GM21447 (cell line): ENCODE results near the gene SLC2A2.
"Not testable (repeated sequence)": the region's sequence is repeated elsewhere in the genome, so short reads cannot be mapped to it uniquely, and the experiment has no call there.

Source experiments
- ATAC-seq: cut with Tn5 transposase; IDR thresholded peaks from one replicate; pipeline ENCODE4 v1.9.1; 2021; ENCODE audit not compliant: unreplicated experiment

Gene SLC2A2

DNA sequence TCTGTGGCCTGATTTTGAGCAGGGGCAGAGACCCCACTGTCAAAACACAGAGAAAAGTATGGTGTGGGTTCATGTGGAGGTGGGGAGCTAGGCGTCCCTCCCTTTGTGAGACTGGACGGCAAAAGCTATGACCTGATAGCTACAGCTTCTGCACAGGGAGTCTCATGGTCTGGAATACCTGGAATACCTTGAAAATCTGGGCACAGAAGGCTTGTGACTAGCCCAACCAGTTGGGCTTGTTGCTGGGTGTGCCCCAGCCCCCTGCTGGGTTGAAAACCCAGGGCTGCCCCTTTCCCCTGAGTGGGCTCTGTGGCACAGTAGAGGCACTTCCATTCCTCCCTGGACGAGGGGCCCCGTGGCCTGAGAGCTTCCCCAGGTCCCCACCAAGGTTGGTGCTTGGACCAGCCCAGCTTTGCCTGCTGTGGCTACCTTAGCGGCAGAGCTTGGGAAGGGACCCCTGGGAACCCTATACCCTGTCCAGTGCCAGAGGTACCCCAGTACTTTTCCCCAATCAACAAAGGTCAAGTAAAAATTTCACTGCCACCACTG lies 37.3 kb downstream of the SLC2A2 start:
- ATAC-seq, result no peak

DNA sequence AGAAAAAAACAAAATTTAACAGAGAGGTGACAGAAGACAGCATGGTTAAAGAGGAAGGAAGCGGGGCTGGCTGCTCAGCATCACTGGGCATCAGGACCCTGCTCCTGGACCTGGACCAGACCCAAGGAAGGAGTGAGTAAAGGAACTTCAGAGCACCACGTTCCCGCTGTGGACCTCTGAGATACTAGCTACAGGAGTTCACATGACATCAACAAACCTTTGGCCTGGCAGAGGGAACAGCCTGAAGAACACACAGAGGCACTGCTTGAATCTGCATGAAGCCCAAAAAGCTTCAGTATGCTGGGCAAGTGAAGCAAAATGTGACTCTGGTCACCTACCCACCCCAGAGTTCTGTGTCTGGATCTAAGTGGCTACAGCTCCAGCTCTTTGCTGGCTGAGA lies 38.1 kb downstream of the SLC2A2 start:
- no peak for ATAC-seq

DNA sequence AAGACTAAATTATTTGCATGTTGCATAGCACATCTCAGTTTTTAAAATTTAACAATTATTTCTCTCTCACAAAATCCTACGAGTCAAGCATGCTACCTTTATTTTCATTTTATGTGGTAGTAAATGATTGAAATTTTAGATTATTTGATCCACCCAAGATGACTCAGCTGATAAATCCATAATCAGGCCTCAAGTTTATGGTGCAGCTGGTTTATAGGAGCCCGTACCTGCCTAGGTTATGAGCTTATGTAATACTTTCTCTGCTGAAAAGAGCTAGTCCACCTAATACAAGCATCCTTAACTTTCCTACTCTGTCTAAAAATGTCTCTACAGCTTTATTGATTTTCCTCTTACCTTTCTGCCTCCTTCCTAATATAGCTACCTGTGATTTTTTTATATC lies 41.2 kb downstream of the SLC2A2 start:
- no peak for ATAC-seq

DNA sequence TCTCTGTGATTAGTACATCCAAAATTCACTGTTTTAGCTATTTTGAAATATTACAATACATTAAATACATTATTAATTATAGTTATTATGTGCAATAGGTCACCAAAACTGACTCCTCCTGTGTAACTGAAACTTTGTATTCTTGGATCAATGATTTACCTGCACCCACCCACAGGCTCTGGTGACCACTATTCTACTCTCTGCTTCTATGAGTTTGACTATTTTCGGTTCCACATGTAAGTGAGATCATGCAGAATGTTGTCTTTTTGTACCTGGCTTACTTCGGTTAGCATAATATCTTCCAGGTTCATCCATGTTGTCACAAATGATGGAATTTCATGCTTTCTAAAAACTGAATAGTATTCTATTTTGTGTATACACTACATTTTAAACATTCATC lies 43.8 kb downstream of the SLC2A2 start:
- ATAC-seq, result peak; percentile 97

DNA sequence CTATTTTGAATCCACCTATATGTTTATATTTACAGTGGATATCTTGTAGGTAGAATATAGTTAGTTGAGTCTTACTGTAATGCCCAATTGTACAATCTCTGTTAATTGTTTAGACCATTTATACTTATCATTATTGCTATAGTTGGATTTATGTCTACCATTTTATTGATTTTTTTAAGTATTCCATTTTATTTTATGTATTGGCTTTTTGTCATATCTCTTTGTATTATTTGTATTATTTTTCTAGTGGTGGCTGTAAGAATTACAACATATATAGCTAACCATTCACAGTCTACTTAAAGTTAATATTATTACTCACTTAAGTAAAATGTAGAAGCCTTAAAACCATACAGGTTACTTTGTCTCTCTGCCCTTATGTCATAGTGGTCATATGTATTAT lies 46.1 kb downstream of the SLC2A2 start:
- no peak for ATAC-seq

DNA sequence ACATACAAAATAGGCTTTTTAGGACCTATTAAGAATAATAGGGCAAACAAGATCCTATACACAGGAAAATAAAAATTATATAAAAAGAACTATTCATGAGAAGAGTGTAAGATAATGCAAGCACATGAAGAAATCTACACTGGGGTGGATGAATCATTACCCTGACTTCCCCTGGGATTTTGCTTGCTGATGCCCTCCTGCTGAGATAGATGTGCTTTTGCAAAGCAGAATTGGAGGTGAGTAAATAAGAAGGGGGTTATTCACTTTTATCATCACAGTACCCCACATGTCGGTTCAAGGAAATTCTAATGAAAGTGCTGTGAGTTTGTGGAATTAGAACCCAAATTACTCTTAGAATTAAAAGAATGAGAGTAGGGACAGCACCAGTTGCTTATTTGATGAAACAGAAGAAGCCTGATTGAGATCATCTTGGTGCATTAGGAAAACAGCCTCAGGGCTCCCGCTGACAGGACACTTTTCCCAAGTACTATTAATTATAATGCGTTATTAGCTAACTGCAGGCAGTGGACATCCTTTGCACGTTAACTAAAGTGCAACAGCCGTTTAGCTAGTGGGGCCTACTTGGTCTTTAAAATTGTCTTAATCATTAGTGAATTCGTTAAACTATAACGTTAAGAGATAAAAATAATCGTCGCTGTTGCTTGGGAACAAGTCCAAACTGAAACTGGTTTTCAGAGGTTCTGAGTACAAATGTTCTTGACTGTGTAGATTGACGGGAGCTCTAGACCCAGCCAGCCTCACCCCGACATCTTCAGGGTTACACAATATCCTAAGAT lies 48.4 kb downstream of the SLC2A2 start:
- no peak for ATAC-seq

DNA sequence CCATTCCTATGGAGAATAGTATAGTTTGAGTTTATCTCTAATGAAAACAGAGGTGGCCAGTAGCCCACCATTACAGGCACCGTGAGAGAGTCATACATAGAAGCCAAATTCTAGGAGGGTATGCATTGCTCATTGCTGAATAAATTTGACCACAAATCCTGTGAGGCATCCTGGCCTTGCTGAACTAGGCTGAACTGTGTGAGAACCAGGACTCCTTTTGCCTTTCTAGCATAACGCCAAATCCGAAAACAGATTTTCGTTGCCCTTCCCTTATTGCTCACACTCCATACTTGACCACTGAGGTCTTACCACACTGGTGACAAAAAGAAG lies 50.4 kb downstream of the SLC2A2 start:
- no peak for ATAC-seq

DNA sequence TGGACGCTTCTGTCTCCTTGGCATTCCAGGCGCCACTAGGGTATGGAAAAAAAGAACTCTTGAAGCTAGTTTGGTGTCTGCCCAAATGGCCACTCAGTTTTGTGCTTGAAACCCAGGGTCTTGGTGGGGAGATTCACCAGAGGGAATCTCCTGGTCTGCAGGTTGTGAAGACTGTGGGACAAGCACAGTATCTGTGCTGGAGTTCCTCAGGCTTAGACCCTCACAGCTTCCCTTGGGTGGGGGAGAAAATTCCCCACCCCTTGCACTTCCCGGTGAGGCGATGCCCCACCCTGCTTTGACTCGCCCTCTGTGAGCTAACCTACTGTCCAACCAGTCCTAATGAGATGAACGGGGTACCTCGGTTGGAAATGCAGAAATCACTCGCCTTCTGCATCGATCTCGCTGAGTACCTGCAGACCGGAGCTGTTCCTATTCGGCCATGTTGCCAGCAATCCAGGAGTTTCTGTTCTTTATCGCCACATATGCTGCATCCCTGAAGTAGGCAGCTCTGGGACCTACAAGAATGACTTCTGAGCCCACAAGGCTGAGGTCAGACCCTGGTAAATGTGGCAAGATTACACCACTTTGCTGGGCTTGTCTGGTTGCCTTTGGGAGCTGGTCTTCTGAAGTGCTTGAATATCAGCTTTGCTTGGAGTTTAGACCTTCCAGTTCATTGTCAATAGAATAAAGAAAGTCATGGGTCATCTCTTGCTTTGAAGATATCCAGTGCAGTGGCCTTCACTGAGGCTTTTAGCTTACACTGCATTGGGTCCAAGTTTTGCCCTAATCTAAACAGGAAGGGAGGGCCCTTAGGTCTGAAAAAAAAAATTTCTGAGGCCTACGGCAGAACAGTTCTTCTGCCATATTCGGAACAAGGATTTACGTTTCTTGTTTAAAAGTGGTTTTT lies 51.0 kb downstream of the SLC2A2 start:
- no peak for ATAC-seq

DNA sequence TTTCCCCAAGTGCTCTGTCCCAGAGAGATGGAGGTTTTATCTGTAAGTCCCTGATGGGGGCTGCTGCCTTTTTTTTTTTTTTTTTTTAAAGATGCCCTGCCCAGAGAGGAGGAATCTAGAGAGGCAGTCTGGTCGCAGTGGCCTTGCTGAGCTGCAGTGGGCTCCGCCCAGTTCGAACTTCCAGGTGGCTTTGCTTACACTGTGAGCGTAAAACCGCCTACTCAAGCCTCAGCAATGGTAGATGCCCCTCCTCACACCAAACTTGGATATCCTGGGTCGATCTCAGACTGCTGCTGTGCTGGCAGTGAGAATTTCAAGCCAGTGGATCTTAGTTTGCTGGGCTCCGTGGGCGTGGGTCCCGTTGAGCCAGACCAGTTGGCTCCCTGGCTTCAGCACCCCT lies 51.6 kb downstream of the SLC2A2 start:
- ATAC-seq, result no peak

DNA sequence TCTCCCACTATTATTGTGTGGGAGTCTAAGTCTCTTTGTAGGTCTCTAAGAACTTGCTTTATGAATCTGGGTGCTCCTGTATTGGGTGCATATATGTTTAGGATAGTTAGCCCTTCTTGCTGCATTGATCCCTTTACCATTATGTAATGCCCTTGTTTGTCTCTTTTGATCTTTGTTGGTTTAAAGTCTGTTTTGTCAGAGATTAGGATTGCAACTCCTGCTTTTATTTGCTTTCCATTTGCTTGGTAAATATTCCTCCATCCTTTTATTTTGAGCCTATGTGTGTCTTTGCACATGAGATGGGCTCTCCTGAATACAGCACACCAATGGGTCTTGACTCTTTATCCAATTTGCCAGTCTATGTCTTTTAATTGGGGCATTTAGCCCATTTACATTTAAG lies 53.6 kb downstream of the SLC2A2 start:
- ATAC-seq, result not testable (repeated sequence)

DNA sequence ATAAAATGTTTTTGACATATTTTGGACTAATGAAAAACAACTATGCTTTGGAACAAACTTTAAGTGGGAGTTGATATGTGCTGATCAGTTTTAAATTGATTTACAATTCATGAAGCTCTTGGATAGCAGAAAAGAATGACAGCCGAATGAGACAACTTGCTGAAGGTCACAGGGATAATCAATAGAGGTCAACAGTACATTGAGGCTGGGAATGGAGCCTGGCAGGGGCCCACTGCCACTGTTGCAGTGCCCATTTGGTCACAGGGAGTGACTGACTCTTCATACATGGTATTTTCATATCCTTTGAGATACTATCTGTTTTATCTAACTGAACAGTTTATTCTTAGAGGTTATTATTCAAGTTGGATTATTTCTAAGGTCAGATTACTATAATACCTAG lies 59.4 kb downstream of the SLC2A2 start:
- no peak for ATAC-seq

DNA sequence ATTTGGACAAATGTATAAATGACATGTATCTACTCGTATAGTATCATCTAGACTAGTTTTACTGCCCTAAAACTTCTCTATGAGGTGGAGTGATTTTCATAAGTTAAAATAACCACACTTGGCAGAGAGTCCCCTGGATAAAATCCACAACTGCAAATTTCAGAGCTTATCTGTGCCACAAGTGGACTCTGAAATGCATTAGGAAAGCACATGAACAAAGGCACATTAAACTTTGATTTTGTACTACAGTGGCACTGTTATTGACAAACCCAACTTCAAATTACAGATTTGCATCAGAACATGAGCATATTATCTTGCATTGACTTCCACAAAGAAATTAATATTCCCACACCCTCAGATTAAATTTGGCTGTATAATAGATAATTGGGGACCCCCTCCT lies 60.0 kb downstream of the SLC2A2 start:
- no peak for ATAC-seq

DNA sequence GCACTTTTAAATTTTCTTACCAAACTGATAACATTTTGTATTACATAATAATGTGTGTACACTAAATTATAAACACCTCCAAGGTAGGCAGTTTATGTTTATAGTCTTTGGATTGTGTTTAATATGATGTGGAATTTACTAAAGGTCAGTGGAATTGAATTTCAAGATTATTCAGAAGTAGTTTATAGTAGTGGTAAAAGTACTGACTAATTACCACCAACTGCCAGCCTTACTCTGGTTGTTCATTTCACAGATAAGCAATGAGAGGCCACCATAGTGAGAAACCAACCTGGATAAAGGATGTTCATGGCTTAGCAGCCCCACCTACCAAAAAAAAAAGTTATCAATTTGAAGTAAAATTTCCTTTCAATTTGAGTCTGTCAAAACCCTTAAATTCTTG lies 64.1 kb downstream of the SLC2A2 start:
- ATAC-seq, result no peak

DNA sequence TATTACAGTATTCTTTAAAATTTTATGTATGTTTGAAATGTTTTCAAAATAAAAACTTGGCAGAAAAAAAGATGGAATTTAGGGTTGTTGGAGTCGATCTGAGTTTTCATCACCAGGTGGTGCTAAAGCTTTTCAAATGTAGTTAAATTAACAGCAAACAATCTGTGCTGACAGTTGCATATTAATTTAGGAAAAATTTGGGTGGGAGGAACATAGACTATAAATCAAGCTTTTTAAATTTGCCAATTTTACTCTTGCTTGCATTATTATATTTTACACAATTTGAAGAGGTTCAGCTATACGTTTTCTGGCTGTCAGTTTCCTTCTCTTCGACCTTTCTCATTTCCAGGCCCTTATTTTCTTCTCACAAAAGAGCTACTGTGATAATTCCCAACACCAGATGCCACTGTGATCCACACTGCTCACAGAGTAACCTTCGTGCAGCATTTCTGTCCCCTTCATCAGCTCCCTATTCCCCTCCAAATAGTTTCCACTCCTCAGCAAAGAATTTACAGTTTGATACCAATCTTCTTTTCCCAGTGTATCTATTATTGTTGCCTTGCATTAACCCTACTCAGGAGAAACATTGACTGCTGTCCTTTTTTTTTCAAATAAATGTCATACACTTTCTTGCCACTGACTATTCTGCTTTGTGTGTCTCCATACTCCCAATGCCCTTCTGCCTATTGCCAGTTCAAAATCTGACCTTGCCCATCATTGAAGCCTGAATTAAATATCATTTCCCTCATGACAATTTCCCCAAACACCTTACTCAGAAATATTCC lies 64.7 kb downstream of the SLC2A2 start:
- no peak for ATAC-seq

DNA sequence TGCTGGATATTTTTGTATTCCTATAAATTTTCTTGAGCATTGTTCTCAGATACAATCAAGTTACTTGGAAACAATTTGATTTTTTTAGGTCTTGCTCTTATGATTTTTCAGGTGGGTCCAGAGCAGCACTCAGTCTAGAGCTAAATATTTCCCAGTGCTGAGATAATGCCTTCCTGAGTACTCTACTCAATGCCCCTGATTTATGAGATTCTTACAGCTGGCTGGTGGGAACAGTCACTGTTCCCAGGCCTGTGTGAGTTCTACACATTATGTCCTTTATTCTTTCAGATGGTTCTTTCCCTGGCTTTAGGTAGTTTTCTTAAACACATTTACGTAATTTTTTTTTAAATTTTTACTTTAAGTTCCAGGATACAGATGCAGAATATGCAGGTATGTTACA lies 67.1 kb downstream of the SLC2A2 start:
- no peak for ATAC-seq

DNA sequence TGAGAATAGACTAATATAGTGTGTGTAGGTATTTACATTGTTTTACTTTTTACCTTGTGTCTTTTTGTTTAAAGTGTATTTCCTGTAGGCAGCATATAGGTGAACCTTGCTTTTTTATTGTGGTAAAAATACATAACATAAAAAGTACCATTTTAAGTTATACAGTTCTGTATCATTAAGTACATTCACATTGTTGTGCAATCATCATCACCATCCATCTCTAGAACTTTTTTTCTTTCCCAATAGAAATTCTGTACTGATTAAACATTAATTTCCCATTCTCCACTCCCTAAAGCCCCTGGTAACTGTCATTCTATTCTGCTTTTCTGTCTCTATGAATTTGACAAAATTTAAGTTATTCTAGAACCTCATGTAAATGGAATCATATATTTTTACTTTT lies 69.9 kb downstream of the SLC2A2 start:
- ATAC-seq, result no peak

DNA sequence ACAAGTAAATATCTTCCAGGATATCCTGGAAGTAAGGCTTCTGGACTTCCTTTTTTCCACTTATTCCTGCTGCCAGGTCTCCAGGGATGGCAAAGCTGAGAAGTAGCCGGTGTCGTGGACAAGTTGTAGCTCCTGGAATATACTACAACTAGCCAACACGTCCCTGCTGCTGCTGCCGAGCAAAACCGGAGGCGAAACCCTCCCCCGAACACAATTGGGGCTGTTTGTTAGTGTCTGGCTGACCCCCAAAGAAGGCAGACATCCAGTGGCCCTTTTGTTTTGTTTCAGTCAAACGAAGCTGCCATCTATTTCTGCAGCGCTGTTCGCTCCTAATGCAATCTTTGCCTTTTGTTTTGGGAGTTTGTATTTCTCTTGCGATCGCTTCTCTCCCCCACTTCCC lies 72.8 kb downstream of the SLC2A2 start:
- no peak for ATAC-seq

DNA sequence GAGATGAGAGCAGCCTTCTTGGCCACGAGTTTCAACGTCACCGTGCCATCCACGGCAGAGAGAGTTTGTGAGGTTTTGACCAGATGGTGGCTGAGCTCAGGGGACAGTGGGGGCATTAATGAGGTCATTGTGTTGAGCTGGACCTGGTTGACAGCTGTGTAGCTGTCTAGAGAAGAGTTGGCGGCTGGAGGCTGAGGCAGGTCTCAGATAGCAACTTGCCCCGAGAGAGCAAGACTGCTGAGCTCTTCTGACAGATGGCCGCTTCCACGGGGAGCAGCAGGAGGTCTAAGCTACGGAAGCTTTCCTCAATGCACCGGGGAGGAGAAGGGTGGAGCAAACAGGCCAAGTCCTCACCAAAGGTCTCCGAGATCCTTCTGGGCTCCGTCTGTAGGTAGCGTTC lies 73.3 kb downstream of the SLC2A2 start:
- no peak for ATAC-seq

DNA sequence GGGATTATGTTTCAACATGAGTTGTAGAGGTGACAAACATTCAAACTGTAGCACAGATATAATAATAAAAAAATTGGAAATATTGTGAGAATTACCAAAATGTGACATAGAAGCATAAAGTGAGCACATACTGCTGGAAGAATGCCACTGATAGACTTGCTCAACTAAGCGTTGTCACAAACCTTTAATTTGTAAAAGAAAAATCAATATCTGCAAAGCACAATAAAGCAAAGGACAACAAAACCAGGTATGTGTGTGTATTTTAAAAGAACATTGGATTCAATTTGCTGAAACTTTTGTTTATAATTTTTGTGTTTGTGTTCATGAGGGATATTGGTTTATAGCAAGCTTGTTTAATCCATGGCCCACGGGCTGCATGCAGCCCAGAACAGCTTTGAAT lies 77.3 kb downstream of the SLC2A2 start:
- no peak for ATAC-seq

DNA sequence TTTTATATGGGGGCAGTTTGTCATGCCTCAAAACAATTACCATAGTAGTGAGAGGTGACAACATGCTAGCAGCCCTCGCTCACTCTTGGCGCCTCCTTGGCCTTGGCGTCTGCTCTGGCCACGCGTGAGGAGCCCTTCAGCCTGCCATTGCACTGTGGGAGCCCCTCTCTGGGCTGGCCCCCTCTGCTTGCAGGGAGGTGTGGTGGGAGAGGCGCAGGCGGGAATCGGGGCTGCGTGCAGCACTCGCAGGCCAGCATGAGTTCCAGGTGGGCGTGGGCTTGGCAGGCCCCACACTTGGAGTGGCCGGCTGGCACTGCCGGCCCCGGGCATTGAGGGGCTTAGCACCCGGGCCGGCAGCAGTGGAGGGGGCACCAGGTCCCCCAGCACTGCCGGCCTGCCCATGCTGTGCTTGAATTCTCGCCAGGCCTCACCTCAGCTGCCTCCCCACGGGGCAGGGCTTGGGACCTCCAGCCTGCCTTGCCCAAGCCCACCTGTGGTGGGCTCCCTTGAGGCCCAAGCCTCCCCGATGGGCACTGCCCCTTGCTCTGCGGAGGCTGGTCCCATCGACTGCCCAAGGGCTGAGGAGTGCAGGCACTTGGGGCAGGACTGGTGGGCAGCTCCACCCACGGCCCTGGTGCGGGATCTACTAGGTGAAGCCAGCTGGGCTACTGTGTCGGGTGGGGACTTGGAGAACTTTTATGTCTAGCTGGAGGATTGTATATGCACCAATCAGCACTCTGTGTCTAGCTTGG lies 79.3 kb downstream of the SLC2A2 start:
- ATAC-seq, result no peak
